SK-N-SH (cell line): ENCODE data around the gene PLPPR2. TPM values are rescaled to one million over a fixed set of nuclear protein-coding genes. Genes with fewer than 3 reads are reported as not detected.

ENCODE experiments used
- CTCF ChIA-PET: fragments of 300-600, 350-600 bp; formaldehyde crosslinking; extraction: SDS; loops from one replicate; lab custom pipeline; 2021; lab: Yijun Ruan, JAX
- POLR2A ChIA-PET: fragments of 350-600 bp; sonication (Branson Sonifier 250); formaldehyde crosslinking; extraction: SDS; loops from one replicate; lab custom pipeline; 2020; ENCODE audit warnings: antibody characterized with exemption, inconsistent platforms; lab: Yijun Ruan, JAX
- DNase-seq: peaks from one replicate; pipeline ENCODE4 v3.0.0; 2012
- H2AFZ ChIP-seq: fragments of 200-600 bp; sonication (generic); 2 replicates; pipeline ENCODE4 v1.8.1; 2016; ENCODE audit warnings: antibody characterized with exemption, mild to moderate bottlenecking, low read depth
- H3F3A ChIP-seq: fragments of 200-600 bp; sonication (generic); replicated peaks from 2 replicates; pipeline ENCODE3; 2016; ENCODE audit warnings: antibody characterized with exemption, mild to moderate bottlenecking; ENCODE audit not compliant: insufficient read depth
- H3K27ac ChIP-seq, 2 experiments: fragments of 200-500 bp in 1 of 2; fragments of 200-600 bp in 1 of 2; sonication (Bioruptor generic) in 1 of 2; sonication (generic), shearing (Covaris generic) in 1 of 2; 2 replicates each; pipeline versions ENCODE4 v1.5.1 to v1.6.1; 2014 to 2016; ENCODE audit warnings: low read depth in 2 of 2, inconsistent platforms in 1 of 2, low read length in 1 of 2, mild to moderate bottlenecking in 1 of 2, mixed read lengths in 1 of 2
- H3K27me3 ChIP-seq: fragments of 200-600 bp; sonication (generic), shearing (Covaris generic); 2 replicates; pipeline ENCODE4 v1.6.1; 2016; ENCODE audit warnings: mixed run types; ENCODE audit not compliant: insufficient read depth
- H3K36me3 ChIP-seq, 2 experiments: fragments of 200-500 bp in 1 of 2; fragments of 200-600 bp in 1 of 2; sonication (Bioruptor generic) in 1 of 2; sonication (generic) in 1 of 2; replicated peaks in 1 of 2; 2 replicates each; pipeline versions ENCODE3 to v1.5.1; 2014 to 2016; ENCODE audit warnings: low read length in 1 of 2, mild to moderate bottlenecking in 1 of 2; ENCODE audit not compliant: insufficient read depth in 2 of 2, control insufficient read depth in 1 of 2
- H3K4me1 ChIP-seq, 2 experiments: fragments of 200-500 bp in 1 of 2; fragments of 200-600 bp in 1 of 2; sonication (Bioruptor generic) in 1 of 2; sonication (generic), shearing (Covaris generic) in 1 of 2; 2 replicates each; pipeline versions ENCODE4 v1.5.1 to v1.6.1; 2014 to 2016; ENCODE audit warnings: low read depth in 1 of 2, low read length in 1 of 2, mixed run types in 1 of 2; ENCODE audit not compliant: insufficient read depth in 2 of 2, control insufficient read depth in 1 of 2
- H3K4me2 ChIP-seq: fragments of 200-600 bp; sonication (generic), shearing (Covaris generic); 2 replicates; pipeline ENCODE4 v1.6.1; 2017; ENCODE audit warnings: mixed run types
- H3K4me3 ChIP-seq, 2 experiments: fragments of 200-500 bp in 1 of 2; fragments of 200-600 bp in 1 of 2; sonication (Bioruptor generic) in 1 of 2; sonication (generic), shearing (Covaris generic) in 1 of 2; 2 replicates each; pipeline versions ENCODE4 v1.5.1 to v1.8.1; 2014 to 2016; ENCODE audit warnings: low read depth in 2 of 2, inconsistent platforms in 1 of 2, low read length in 1 of 2, mild to moderate bottlenecking in 1 of 2, mixed read lengths in 1 of 2, moderate library complexity in 1 of 2
- H3K79me2 ChIP-seq: fragments of 200-600 bp; sonication (generic); 2 replicates; pipeline ENCODE4 v1.8.1; 2017; ENCODE audit warnings: mild to moderate bottlenecking; ENCODE audit not compliant: insufficient read depth
- H3K9ac ChIP-seq: fragments of 200-600 bp; sonication (generic); 2 replicates; pipeline ENCODE4 v1.6.1; 2017; ENCODE audit warnings: mixed run types
- H3K9me2 ChIP-seq: fragments of 200-600 bp; sonication (generic); 2 replicates; pipeline ENCODE4 v1.6.1; 2017; ENCODE audit warnings: mixed run types
- H3K9me3 ChIP-seq: fragments of 200-600 bp; sonication (generic); 2 replicates; pipeline ENCODE4 v1.6.1; 2017; ENCODE audit warnings: mixed run types, mild to moderate bottlenecking, moderate library complexity
- H4K20me1 ChIP-seq: fragments of 200-600 bp; sonication (generic); 2 replicates; pipeline ENCODE4 v1.6.1; 2017; ENCODE audit warnings: mild to moderate bottlenecking, mixed run types; ENCODE audit not compliant: insufficient read depth
- CHD2 ChIP-seq: fragments of 150-350 bp; IDR thresholded peaks from 2 replicates; pipeline ENCODE4 v1.6.1; 2018; ENCODE audit warnings: low read length; ENCODE audit not compliant: partially characterized antibody
- CTCF ChIP-seq: fragments of 200-600 bp; sonication (generic); IDR thresholded peaks from 2 replicates; pipeline ENCODE4 v1.6.1; 2017; ENCODE audit warnings: antibody characterized with exemption, mild to moderate bottlenecking, moderate library complexity
- ELF1 ChIP-seq: IDR thresholded peaks from 2 replicates; pipeline ENCODE4 v1.4.0; 2012
- EZH2phosphoT487 ChIP-seq: fragments of 200-600 bp; sonication (generic); IDR thresholded peaks from 2 replicates; pipeline ENCODE4 v1.6.1; 2017; ENCODE audit warnings: low read depth, mixed run types, mild to moderate bottlenecking, antibody characterized with exemption, moderate library complexity, borderline replicate concordance
- FOXM1 ChIP-seq: IDR thresholded peaks from 2 replicates; pipeline ENCODE4 v1.4.0; 2012; ENCODE audit warnings: low read depth, mild to moderate bottlenecking
- MEF2A ChIP-seq: IDR thresholded peaks from 2 replicates; pipeline ENCODE4 v1.4.0; 2012; ENCODE audit warnings: low read depth, borderline replicate concordance
- MXI1 ChIP-seq: IDR thresholded peaks from 2 replicates; pipeline ENCODE4 v1.6.1; 2012; ENCODE audit warnings: mild to moderate bottlenecking, low read depth, low read length, improper control_type of control experiment
- NFIC ChIP-seq: IDR thresholded peaks from 2 replicates; pipeline ENCODE4 v1.4.0; 2012; ENCODE audit warnings: borderline replicate concordance
- NRF1 ChIP-seq: IDR thresholded peaks from 2 replicates; pipeline ENCODE4 v1.6.1; 2012; ENCODE audit warnings: low read depth, mild to moderate bottlenecking, low read length
- RAD21 ChIP-seq: IDR thresholded peaks from 2 replicates; pipeline ENCODE4 v1.6.1; 2012; ENCODE audit warnings: mild to moderate bottlenecking, low read length
- SIN3A ChIP-seq: IDR thresholded peaks from 2 replicates; pipeline ENCODE4 v1.6.1; 2012; ENCODE audit warnings: low read depth, mild to moderate bottlenecking, low read length, moderate library complexity, borderline replicate concordance
- SMC3 ChIP-seq: IDR thresholded peaks from 2 replicates; pipeline ENCODE4 v1.6.1; 2012; ENCODE audit warnings: low read depth, low read length, improper control_type of control experiment
- TCF12 ChIP-seq: IDR thresholded peaks from 2 replicates; pipeline ENCODE4 v1.4.0; 2012
- TEAD4 ChIP-seq: IDR thresholded peaks from 2 replicates; pipeline ENCODE4 v1.4.0; 2012; ENCODE audit warnings: mild to moderate bottlenecking, borderline replicate concordance; ENCODE audit not compliant: insufficient read depth
- YY1 ChIP-seq: IDR thresholded peaks from 2 replicates; pipeline ENCODE4 v1.4.0; 2012; ENCODE audit warnings: low read depth, mild to moderate bottlenecking
- WGBS: methylation state at CpG from one replicate; pipeline ENCODE4 v1.1.6; 2017; ENCODE audit warnings: low lambda C conversion rate; 5-methylcytosine and 5-hydroxymethylcytosine counted together
- polyA plus RNA-seq, 3 experiments: library from polyadenylated mRNA; depleted of rRNA; stranded (reverse); fragments of >200 nt; gene quantifications; 2 replicates each; pipeline ENCODE4 v1.2.3, GENCODE V29; 2012
- TF ChIP-seq, protein P1 (sequence below): fragments of 150-350 bp; IDR thresholded peaks from 2 replicates; pipeline ENCODE4 v1.6.1; 2017; ENCODE audit warnings: antibody characterized with exemption, low read length, low read depth, borderline replicate concordance
- TF ChIP-seq, protein P2 (sequence below): IDR thresholded peaks from 2 replicates; pipeline ENCODE4 v1.4.0; 2012; ENCODE audit warnings: low read depth, borderline replicate concordance
- TF ChIP-seq, protein P3 (sequence below): fragments of 150-350 bp; IDR thresholded peaks from 2 replicates; pipeline ENCODE4 v1.6.1; 2016; ENCODE audit warnings: mild to moderate bottlenecking, low read depth, low read length

PLPPR2 gene
- polyA plus RNA-seq, 1 of the 3 experiments (the other 2 are of a cell fraction): 26.2 TPM

- no peaks in the 10 kb centered on the region for H3K9me2 ChIP-seq
- no peaks in the 10 kb centered on the region for H3K27me3 ChIP-seq
- 87% methylated on average over 4 of the region's 9 CpGs for WGBS
- TF ChIP-seq FOXM1 (no peak), CTCF (no peak), SIN3A (no peak), EZH2phosphoT487 (no peak), NFIC (no peak), CHD2 (no peak), NRF1 (no peak)
- no peak overlapping the region for H2AFZ ChIP-seq
- H3K27ac ChIP-seq: no peak overlapping the region
- no peaks in the 10 kb centered on the region for H3K36me3 ChIP-seq
- ChIA-PET POLR2A (no interaction called here), CTCF (interaction anchor here (0.5 to 1.5 kb wide), 5 partner anchors 18 to 152 kb away, joined by 3 to 5 read pairs (median 4); partner anchors contain the start of gene EPOR)
- no peaks in the 10 kb centered on the region for H3F3A ChIP-seq
- no peaks in the 10 kb centered on the region for H3K79me2 ChIP-seq
- no peaks in the 10 kb centered on the region for H3K9me3 ChIP-seq
- DNase-seq: peak; percentile 35
- no peak overlapping the region for H3K9ac ChIP-seq
- no peak overlapping the region for H3K4me2 ChIP-seq
- H3K4me3 ChIP-seq: no peak overlapping the region
- no peaks in the 10 kb centered on the region for H4K20me1 ChIP-seq
- no peaks in the 10 kb centered on the region for H3K4me1 ChIP-seq
Observed at GRCh38 chr19:11401808-11402543, 46.7 kb downstream of the PLPPR2 start.

DNA sequence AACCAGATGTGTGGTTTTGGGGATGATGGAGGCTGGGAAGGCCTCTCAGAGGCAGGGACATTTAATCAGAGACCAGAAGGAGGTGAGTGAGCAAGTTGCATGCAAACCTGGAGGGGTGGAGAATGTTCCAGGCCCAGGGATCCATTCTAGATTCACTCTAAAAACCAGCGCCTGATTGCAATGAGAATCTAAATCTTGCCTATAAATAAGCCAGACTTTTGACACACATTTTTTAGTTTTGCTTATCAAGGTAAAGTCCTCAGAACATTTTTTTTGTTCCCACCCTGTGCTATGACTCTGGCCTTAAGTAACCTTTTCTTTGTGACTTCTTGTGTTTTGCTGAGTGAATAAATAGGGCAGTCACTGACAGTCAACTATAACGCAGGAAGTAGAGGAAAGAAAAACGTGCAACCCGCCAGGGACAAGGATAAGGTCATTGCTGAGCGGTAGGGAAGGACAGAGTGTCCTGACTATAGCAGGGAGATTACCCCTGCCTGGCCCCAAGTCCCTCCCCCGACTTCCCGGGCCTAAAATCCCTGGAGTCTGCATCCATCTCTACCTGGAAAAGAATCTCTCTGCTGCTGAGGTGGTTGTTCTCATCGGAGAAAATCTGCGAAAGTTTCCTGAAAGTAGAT, 49.5 kb downstream of the PLPPR2 start:
- no peak overlapping the region for H3K4me2 ChIP-seq
- H3K9me2 ChIP-seq: no peaks in the 10 kb centered on the region
- no peaks in the 10 kb centered on the region for H3K27me3 ChIP-seq
- no peak overlapping the region for H3K9ac ChIP-seq
- no peak overlapping the region for H3K27ac ChIP-seq
- no peaks in the 10 kb centered on the region for H3K79me2 ChIP-seq
- ChIA-PET CTCF (interaction anchor here (1.2 kb wide), 1 partner anchor 21 kb away, joined by 3 read pairs; the partner anchor contains the start of gene EPOR), POLR2A (no interaction called here)
- H3K9me3 ChIP-seq: no peaks in the 10 kb centered on the region
- H2AFZ ChIP-seq: no peak overlapping the region
- H3K4me3 ChIP-seq: no peak overlapping the region
- no peaks in the 10 kb centered on the region for H3F3A ChIP-seq
- H3K36me3 ChIP-seq: no peaks in the 10 kb centered on the region
- 83% methylated on average over 9 of the region's 9 CpGs for WGBS
- TF ChIP-seq RAD21 (no peak), MXI1 (no peak), SIN3A (no peak), TCF12 (no peak), SMC3 (no peak), TEAD4 (no peak), ELF1 (no peak), MEF2A (no peak), YY1 (no peak), CHD2 (no peak), NFIC (no peak)
- TF ChIP-seq, protein P1, sequence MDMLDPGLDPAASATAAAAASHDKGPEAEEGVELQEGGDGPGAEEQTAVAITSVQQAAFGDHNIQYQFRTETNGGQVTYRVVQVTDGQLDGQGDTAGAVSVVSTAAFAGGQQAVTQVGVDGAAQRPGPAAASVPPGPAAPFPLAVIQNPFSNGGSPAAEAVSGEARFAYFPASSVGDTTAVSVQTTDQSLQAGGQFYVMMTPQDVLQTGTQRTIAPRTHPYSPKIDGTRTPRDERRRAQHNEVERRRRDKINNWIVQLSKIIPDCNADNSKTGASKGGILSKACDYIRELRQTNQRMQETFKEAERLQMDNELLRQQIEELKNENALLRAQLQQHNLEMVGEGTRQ: no peak
- TF ChIP-seq, protein P2, sequence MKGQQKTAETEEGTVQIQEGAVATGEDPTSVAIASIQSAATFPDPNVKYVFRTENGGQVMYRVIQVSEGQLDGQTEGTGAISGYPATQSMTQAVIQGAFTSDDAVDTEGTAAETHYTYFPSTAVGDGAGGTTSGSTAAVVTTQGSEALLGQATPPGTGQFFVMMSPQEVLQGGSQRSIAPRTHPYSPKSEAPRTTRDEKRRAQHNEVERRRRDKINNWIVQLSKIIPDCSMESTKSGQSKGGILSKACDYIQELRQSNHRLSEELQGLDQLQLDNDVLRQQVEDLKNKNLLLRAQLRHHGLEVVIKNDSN: no peak
- TF ChIP-seq, protein P3, sequence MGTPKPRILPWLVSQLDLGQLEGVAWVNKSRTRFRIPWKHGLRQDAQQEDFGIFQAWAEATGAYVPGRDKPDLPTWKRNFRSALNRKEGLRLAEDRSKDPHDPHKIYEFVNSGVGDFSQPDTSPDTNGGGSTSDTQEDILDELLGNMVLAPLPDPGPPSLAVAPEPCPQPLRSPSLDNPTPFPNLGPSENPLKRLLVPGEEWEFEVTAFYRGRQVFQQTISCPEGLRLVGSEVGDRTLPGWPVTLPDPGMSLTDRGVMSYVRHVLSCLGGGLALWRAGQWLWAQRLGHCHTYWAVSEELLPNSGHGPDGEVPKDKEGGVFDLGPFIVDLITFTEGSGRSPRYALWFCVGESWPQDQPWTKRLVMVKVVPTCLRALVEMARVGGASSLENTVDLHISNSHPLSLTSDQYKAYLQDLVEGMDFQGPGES: no peak
- H3K4me1 ChIP-seq: no peaks in the 10 kb centered on the region
- DNase-seq: peak; percentile 16
- no peaks in the 10 kb centered on the region for H4K20me1 ChIP-seq
